Hepatocyte (in vitro differentiated cells): ENCODE results near the gene KSR2. TPM values are rescaled to one million over a fixed set of nuclear protein-coding genes. Genes with fewer than 3 reads are reported as not detected.

Source experiments
- DNase-seq: peaks from one replicate; pipeline ENCODE4 v3.0.0-alpha.2; 2016; ENCODE audit warnings: low spot score
- H2AFZ ChIP-seq: fragments of 200-600 bp; sonication (generic); 2 replicates; pipeline ENCODE4 v1.6.0; 2016; ENCODE audit warnings: antibody characterized with exemption, mild to moderate bottlenecking
- H3K27ac ChIP-seq: fragments of 200-600 bp; sonication (generic); 2 replicates; pipeline ENCODE4 v1.5.1; 2016; ENCODE audit warnings: mild to moderate bottlenecking
- H3K27me3 ChIP-seq: fragments of 200-600 bp; sonication (generic); 2 replicates; pipeline ENCODE4 v1.6.1; 2016
- H3K36me3 ChIP-seq: fragments of 200-600 bp; sonication (generic); replicated peaks from 2 replicates; pipeline ENCODE4 v1.5.1; 2016; ENCODE audit warnings: low read depth; ENCODE audit not compliant: insufficient read depth
- H3K4me1 ChIP-seq: fragments of 200-600 bp; sonication (generic); 2 replicates; pipeline ENCODE4 v1.5.1; 2016; ENCODE audit warnings: mild to moderate bottlenecking, moderate library complexity; ENCODE audit not compliant: insufficient read depth
- H3K4me2 ChIP-seq: fragments of 200-600 bp; sonication (generic); 2 replicates; pipeline ENCODE4 v1.6.0; 2016
- H3K4me3 ChIP-seq: fragments of 200-600 bp; sonication (generic); 2 replicates; pipeline ENCODE4 v1.5.1; 2016; ENCODE audit warnings: mild to moderate bottlenecking
- H3K79me2 ChIP-seq: fragments of 200-600 bp; sonication (generic); 2 replicates; pipeline ENCODE4 v1.6.0; 2017; ENCODE audit warnings: mild to moderate bottlenecking
- H3K9me2 ChIP-seq: fragments of 200-600 bp; sonication (generic); replicated peaks from 2 replicates; pipeline ENCODE4 v1.6.0; 2017; ENCODE audit warnings: mild to moderate bottlenecking; ENCODE audit not compliant: insufficient read depth
- H3K9me3 ChIP-seq: fragments of 200-600 bp; sonication (generic); 2 replicates; pipeline ENCODE4 v1.5.1; 2016; ENCODE audit warnings: low read depth, mild to moderate bottlenecking
- H4K20me1 ChIP-seq: fragments of 200-600 bp; sonication (generic); 2 replicates; pipeline ENCODE4 v1.6.0; 2016; ENCODE audit warnings: mild to moderate bottlenecking; ENCODE audit not compliant: insufficient read depth, poor library complexity, severe bottlenecking
- EZH2 ChIP-seq: fragments of 200-600 bp; sonication (generic); IDR thresholded peaks from 2 replicates; pipeline ENCODE4 v1.6.1; 2016; ENCODE audit warnings: antibody characterized with exemption, mild to moderate bottlenecking, borderline replicate concordance
- EZH2phosphoT487 ChIP-seq: fragments of 200-600 bp; sonication (generic); IDR thresholded peaks from one replicate; pipeline ENCODE4 v1.6.1; 2018; ENCODE audit warnings: antibody characterized with exemption, mild to moderate bottlenecking, low read depth, moderate library complexity; ENCODE audit not compliant: unreplicated experiment, severe bottlenecking
- WGBS: methylation state at CpG from one replicate; pipeline ENCODE4 v1.1.6; 2016; ENCODE audit warnings: low lambda C conversion rate; ENCODE audit errors: missing lambda C conversion rate; 5-methylcytosine and 5-hydroxymethylcytosine counted together
- polyA plus RNA-seq: library from polyadenylated mRNA; unstranded; fragments of >200 nt; fragmentation: Nextera tagmentation; extraction: Ambion mirVana; gene quantifications from 2 replicates; pipeline ENCODE4 v1.2.1, GENCODE V29; 2016
- total RNA-seq: library from RNA; depleted of rRNA; stranded (reverse); fragments of >200 nt; gene quantifications from 2 replicates; pipeline ENCODE4 v1.2.3, GENCODE V29; 2014
- TF ChIP-seq, protein P1 (sequence below): fragments of 200-600 bp; sonication (generic); IDR thresholded peaks from 2 replicates; pipeline ENCODE4 v1.5.1; 2016; ENCODE audit warnings: antibody characterized with exemption, mild to moderate bottlenecking; ENCODE audit not compliant: poor library complexity

KSR2 gene
- total and polyA plus RNA-seq, 2 experiments from 2014 or later, result 0.37 to 0.46 TPM

- Histone ChIP-seq H3K9me2 (no peaks in the 10 kb centered on the region), H3K4me3 (no peak overlapping the region), H3K27ac (no peak overlapping the region), H3K4me2 (no peak overlapping the region), H4K20me1 (no peaks in the 10 kb centered on the region), H3K79me2 (no peaks in the 10 kb centered on the region), H2AFZ (no peak overlapping the region), H3K4me1 (no peaks in the 10 kb centered on the region), H3K27me3 (no peaks in the 10 kb centered on the region), H3K36me3 (no peaks in the 10 kb centered on the region), H3K9me3 (no peaks in the 10 kb centered on the region)
- 83% methylated on average over 5 of the region's 5 CpGs for WGBS
- no peak for DNase-seq
- TF ChIP-seq EZH2 (no peak), EZH2phosphoT487 (no peak)
- TF ChIP-seq, protein P1, sequence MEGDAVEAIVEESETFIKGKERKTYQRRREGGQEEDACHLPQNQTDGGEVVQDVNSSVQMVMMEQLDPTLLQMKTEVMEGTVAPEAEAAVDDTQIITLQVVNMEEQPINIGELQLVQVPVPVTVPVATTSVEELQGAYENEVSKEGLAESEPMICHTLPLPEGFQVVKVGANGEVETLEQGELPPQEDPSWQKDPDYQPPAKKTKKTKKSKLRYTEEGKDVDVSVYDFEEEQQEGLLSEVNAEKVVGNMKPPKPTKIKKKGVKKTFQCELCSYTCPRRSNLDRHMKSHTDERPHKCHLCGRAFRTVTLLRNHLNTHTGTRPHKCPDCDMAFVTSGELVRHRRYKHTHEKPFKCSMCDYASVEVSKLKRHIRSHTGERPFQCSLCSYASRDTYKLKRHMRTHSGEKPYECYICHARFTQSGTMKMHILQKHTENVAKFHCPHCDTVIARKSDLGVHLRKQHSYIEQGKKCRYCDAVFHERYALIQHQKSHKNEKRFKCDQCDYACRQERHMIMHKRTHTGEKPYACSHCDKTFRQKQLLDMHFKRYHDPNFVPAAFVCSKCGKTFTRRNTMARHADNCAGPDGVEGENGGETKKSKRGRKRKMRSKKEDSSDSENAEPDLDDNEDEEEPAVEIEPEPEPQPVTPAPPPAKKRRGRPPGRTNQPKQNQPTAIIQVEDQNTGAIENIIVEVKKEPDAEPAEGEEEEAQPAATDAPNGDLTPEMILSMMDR, result no peak
These were observed 193.6 kb downstream of the KSR2 start for GRCh38 chr12:117774941-117775775.

DNA sequence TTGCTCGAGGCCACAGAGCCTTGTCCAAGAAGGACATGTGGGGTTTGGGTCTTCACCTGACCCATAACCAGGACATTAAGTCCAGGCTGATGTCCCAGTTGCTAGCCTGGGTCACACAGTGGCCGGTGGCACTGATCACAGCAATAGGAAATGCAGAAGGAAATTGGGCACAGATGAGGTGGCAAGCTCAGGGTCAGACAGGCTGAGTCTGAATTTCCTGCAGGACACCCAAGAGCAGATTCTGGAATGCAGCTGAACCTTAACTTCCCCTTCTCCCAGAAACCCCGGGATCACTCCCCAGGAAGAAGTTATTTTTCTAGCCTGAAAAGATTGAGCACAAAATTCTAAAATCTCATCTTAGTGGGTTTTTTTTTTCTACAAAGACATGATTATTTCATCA, 199.9 kb downstream of the KSR2 start:
- H4K20me1 ChIP-seq, result no peaks in the 10 kb centered on the region

GRCh38 chr12:117766008-117766407, 202.8 kb downstream of the KSR2 start:
- no peaks in the 10 kb centered on the region for H3K79me2 ChIP-seq
- no peaks in the 10 kb centered on the region for H3K9me2 ChIP-seq
- DNase-seq, result no peak
- H3K27me3 ChIP-seq, result no peaks in the 10 kb centered on the region
- no peak overlapping the region for H3K4me2 ChIP-seq
- H3K36me3 ChIP-seq, result no peaks in the 10 kb centered on the region
- no peak overlapping the region for H3K4me3 ChIP-seq
- H4K20me1 ChIP-seq, result no peaks in the 10 kb centered on the region
- no peak overlapping the region for H3K27ac ChIP-seq
- WGBS, result 92% methylated on average over 2 of the region's 2 CpGs
- H3K9me3 ChIP-seq, result no peaks in the 10 kb centered on the region
- TF ChIP-seq, protein P1, result no peak
- TF ChIP-seq EZH2phosphoT487 (no peak), EZH2 (no peak)
- no peak overlapping the region for H2AFZ ChIP-seq
- H3K4me1 ChIP-seq, result no peaks in the 10 kb centered on the region

More for the DNA sequence above, 199.9 kb downstream of the KSR2 start:
- H3K9me2 ChIP-seq, result no peaks in the 10 kb centered on the region
- no peaks in the 10 kb centered on the region for H3K4me1 ChIP-seq
- no peaks in the 10 kb centered on the region for H3K36me3 ChIP-seq
- H3K9me3 ChIP-seq, result no peaks in the 10 kb centered on the region
- no peak overlapping the region for H3K27ac ChIP-seq
- no peaks in the 10 kb centered on the region for H3K79me2 ChIP-seq
- no peak overlapping the region for H3K4me3 ChIP-seq
- H2AFZ ChIP-seq, result no peak overlapping the region
- H3K27me3 ChIP-seq, result no peaks in the 10 kb centered on the region
- H3K4me2 ChIP-seq, result no peak overlapping the region
- 70% methylated on average over 3 of the region's 3 CpGs for WGBS
- TF ChIP-seq, protein P1, result no peak
- no peak for TF ChIP-seq EZH2phosphoT487
- no peak for TF ChIP-seq EZH2
- DNase-seq, result no peak
